Activated CD4-positive, alpha-beta T cell treated with anti-CD3 and anti-CD28 coated beads, Interleukin-2, amount 10 ng/mL, durations not matched to agents 24 days and 14 days (primary cell): ENCODE results near the gene MYCBPAP. TPM values are rescaled to one million over a fixed set of nuclear protein-coding genes. Genes with fewer than 3 reads are reported as not detected.
A peak's percentile ranks its signal among the peaks of the same experiment; 100 is the strongest.
"Not testable (repeated sequence)": the region's sequence is repeated elsewhere in the genome, so short reads cannot be mapped to it uniquely, and the experiment has no call there.

Source experiments
- DNase-seq: peaks from one replicate; pipeline ENCODE4 v3.0.0; 2022
- H3K27ac Mint-ChIP-seq: one replicate; pipeline ENCODE4 v1.8.0; 2022; ENCODE audit warnings: mild to moderate bottlenecking, mixed read lengths
- H3K27me3 Mint-ChIP-seq: one replicate; pipeline ENCODE4 v1.8.0; 2022; ENCODE audit warnings: mixed read lengths
- H3K36me3 Mint-ChIP-seq: one replicate; pipeline ENCODE4 v1.8.0; 2022; ENCODE audit warnings: low read depth, mild to moderate bottlenecking, mixed read lengths
- H3K4me1 Mint-ChIP-seq: one replicate; pipeline ENCODE4 v1.8.0; 2021; ENCODE audit warnings: mixed read lengths
- H3K4me3 Mint-ChIP-seq: one replicate; pipeline ENCODE4 v1.8.0; 2022; ENCODE audit warnings: mild to moderate bottlenecking, moderate library complexity, mixed read lengths
- H3K9me3 Mint-ChIP-seq: one replicate; pipeline ENCODE4 v1.8.0; 2021; ENCODE audit warnings: mixed read lengths
- intact Hi-C: fragments of 100-400 bp; cut with micrococcal nuclease; formaldehyde crosslinking; loops from one replicate; pipeline ENCODE4 v1.15.1; 2023
- total RNA-seq: library from RNA; stranded (reverse); gene quantifications from 2 replicates; pipeline ENCODE4 v1.2.3, GENCODE V29; 2022

Gene MYCBPAP
- total RNA-seq, 1 donor from 2014 or later, result 3.5 TPM

DNA sequence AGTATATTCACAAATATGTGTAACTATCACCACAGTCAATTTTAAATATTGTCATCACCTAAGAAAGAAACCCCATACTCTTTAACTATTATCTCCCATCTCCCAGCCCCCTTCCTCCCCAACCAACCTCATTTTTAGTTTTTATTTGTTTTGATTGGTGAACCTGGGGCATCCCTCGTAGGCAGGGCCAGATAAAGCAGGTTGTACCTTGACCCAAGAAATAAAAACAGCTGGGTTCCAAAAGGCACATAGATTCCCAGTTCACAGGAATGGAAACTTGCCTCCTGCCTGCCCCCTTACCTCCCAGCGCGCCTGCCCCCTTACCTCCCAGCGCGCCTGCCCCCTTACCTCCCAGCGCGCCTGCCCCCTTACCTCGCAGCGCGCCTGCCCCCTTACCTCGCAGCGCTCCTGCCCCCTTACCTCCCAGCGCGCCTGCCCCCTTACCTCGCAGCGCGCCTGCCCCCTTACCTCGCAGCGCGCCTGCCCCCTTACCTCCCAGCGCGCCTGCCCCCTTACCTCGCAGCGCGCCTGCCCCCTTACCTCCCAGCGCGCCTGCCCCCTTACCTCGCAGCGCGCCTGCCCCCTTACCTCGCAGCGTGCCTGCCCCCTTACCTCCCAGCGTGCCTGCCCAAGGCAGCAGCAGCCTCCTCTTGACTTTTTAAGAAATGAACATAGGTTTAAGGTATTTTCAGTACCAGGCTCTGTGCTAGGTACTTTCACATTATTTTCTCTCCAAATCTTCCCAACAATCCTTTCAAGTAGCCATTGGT, 32.3 kb upstream of the MYCBPAP start:
- not testable (repeated sequence) for H3K9me3 Mint-ChIP-seq, H3K4me3 Mint-ChIP-seq, H3K27ac Mint-ChIP-seq, DNase-seq, H3K27me3 Mint-ChIP-seq, H3K36me3 Mint-ChIP-seq
- peaks cover 13% of the 10 kb centered on the region for H3K4me1 Mint-ChIP-seq
- intact Hi-C loops, result loop anchor here (5.0 kb wide), 1 partner anchor 231 kb away; the partner anchor contains the start of gene ANKRD40

DNA sequence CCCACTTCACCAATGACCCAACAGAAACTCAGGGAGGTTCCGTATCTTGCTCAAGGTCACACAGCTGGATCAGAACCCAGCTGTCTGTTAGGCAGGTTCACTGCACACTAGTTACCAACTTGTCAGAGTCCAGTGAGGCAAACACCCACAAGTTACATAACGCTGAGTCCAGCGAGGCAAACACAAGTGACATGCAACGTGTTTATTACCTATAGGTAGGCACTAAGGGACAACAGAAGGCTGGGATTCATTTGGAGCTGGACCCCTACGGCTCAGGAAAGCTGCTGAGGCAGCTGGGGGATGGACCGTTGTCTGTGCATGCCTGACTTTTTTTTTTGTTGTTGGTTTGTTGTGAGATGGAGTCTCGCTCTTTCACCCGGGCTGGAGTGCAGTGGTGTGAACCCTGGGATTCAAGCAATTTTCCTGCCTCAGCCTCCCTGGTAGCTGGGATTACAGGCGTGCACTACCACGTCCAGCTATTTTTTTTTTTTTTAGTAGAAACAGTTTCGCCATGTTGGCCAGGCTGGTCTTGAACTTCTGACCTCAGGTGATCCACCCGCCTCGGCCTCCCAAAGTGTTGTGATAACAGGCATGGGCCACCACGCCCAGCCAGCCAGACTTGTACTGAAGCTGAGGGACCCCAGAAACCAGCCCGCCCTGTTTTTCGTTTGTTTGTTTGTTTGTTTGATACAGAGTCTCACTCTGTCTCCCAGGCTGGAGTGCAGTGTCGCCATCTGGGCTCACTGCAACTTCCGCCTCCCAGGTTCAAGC, 31.5 kb upstream of the MYCBPAP start:
- DNase-seq, result no peak
- H3K27me3 Mint-ChIP-seq, result peaks cover 4% of the 10 kb centered on the region
- H3K9me3 Mint-ChIP-seq, result no peaks in the 10 kb centered on the region
- no peak overlapping the region for H3K4me3 Mint-ChIP-seq
- intact Hi-C loops, result loop anchor here (5.0 kb wide), 1 partner anchor 231 kb away; the partner anchor contains the start of gene ANKRD40
- no peak overlapping the region for H3K27ac Mint-ChIP-seq
- H3K36me3 Mint-ChIP-seq, result peaks cover 4% of the 10 kb centered on the region
- H3K4me1 Mint-ChIP-seq, result peaks cover 13% of the 10 kb centered on the region

DNA sequence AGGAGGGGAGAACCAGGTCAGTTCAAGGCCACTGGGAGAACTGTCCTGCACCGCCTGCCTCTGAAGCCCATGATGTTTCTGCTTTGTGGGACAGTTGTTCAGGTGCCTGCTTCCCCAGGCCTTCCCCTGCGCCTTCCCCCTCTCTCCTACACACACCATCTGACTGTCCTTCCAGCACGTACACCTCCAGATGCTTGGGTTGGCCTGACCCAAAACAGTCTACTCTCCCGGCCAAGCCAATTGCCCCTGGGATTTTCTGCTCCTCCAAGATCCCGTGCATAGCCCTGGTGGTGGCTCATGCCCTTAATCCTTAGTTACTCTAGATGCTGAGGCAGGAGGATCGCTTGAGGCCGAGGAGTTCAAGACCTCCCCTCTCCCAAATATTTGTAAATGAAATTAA, 30.3 kb upstream of the MYCBPAP start:
- H3K9me3 Mint-ChIP-seq, result no peaks in the 10 kb centered on the region
- peaks cover 13% of the 10 kb centered on the region for H3K4me1 Mint-ChIP-seq
- intact Hi-C loops, result loop anchor here (2.0 to 5.0 kb wide), 3 partner anchors 31 to 229 kb away; partner anchors contain the start of genes ANKRD40, MYCBPAP and SPATA20
- peak overlapping the region; percentile 91 for H3K27ac Mint-ChIP-seq
- peaks cover 4% of the 10 kb centered on the region for H3K27me3 Mint-ChIP-seq
- peak overlapping the region; percentile 86 for H3K4me3 Mint-ChIP-seq
- DNase-seq, result no peak
- H3K36me3 Mint-ChIP-seq, result peaks cover 11% of the 10 kb centered on the region

DNA sequence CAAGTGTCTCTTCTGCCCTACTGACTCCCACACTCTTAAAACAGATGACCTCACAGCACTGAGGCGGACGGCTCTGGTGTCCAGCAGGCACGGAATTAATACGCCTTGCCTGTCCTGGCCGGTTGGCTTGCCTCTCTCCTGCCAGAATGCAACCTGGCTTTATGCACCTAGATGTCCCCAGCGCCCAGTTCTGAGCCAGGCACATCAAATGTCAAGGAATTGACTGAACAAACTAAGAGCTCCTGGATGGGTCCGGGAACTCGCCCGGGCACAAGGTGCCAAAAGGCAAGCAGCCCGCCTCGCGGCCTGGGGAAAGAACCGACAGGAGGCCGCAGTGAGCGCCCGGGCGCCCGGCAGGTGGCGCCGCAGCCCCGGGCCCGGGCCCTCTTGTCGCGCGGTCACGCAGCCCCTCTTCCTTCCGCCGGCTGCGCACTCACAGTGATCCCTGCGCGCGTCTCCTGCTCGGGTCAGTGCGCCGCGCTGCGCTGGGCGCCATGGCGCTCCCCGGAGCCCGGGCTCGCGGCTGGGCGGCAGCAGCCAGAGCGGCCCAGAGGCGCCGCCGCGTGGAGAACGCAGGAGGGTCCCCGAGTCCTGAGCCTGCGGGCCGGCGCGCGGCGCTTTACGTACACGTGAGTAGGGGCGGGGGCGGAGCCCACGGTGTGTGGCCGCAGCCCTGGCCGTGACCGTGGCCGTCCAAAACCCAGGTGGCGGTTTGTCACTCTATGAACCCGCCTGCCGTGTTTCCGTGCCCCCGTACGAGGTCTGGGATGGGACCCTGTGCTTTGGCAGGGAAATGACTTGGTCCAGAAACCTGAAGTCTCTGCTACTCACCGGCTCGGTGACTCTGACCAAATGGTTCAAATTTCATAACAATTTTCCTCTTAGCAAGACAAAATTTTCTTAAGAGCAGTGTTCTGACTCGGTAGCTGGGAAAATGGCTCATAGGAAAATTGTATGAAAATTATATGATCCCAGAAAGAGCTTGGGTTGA, 29.6 kb upstream of the MYCBPAP start, which contains the start of gene RSAD1:
TSS of gene RSAD1 (plus strand) at position 470 of the 991 bp plus-strand sequence. CDS start at position 495, 25 bp downstream.
- Mint-ChIP-seq H3K27ac (peak within 1 kb of the TSS; percentile 91), H3K27me3 (peaks cover 4% of the 10 kb centered on the region), H3K4me1 (peaks cover 13% of the 10 kb centered on the region), H3K36me3 (peaks cover 13% of the 10 kb centered on the region), H3K9me3 (no peaks in the 10 kb centered on the region), H3K4me3 (peak within 1 kb of the TSS; percentile 86)
- intact Hi-C loops, result loop anchor here (1.0 to 5.0 kb wide), 4 partner anchors 30 to 229 kb away; partner anchors contain the start of genes ANKRD40, MYCBPAP and SPATA20
- DNase-seq, result peak; percentile 95

DNA sequence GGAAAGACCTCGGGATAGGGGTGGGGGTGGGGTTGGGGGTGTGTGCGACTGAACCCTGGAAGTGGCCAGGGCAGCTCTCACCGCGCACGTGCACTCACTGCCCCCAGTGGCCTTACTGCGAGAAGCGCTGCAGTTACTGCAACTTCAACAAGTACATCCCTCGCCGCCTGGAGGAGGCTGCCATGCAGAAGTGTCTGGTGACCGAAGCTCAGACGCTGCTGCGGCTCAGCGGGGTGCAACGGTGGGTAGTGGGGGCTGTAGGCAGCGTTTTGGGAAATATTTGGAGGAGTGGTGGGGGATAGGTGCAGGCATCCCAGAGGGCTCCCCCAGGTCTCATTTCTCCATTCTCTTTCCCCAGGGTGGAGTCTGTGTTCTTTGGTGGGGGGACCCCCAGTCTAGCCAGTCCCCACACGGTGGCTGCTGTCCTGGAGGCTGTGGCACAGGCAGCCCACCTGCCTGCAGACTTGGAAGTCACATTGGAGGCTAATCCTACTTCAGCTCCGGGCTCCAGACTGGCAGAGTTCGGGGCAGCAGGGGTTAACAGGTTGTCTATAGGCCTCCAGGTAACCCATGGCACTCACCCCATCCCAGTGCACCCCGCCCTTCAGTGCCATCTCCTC, 28.6 kb upstream of the MYCBPAP start:
- Mint-ChIP-seq H3K9me3 (no peaks in the 10 kb centered on the region), H3K27ac (peak overlapping the region; percentile 80), H3K27me3 (peaks cover 4% of the 10 kb centered on the region), H3K36me3 (peaks cover 18% of the 10 kb centered on the region), H3K4me3 (peak overlapping the region; percentile 81), H3K4me1 (peaks cover 13% of the 10 kb centered on the region)
- intact Hi-C loops, result loop anchor here (1.0 to 5.0 kb wide), 5 partner anchors 29 to 228 kb away; partner anchors contain the start of genes ANKRD40, MYCBPAP and SPATA20
- peak; percentile 86 for DNase-seq

DNA sequence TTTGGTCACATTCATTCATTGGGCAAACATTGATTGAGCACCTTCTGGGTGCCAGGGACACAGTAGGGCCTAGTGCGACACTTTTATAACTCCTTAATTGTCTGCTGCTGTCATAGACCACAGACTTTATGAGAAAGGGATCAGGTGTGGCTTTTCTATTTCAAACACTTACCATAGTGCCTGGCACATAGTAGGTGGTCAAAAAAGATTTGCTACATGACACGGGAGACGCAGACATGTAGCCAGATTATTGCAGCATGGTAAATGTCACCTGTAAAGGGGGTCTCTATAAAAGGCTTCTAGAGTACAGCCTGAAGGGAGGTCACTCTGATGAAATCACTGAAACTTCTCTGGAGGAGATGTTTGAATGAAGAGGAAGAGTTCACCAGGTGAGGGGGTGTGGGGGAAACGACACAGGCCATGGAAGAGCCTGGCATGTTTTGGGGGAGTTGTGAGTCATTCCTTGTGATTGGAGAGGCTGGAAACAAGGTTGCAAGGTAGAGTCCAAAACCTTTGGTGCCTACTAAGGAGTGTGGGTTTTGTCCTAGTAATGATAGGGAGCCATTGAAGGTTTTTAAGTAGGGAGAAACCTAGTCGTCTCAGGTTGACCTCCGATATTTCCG, 28.0 kb upstream of the MYCBPAP start:
- no peak for DNase-seq

DNA sequence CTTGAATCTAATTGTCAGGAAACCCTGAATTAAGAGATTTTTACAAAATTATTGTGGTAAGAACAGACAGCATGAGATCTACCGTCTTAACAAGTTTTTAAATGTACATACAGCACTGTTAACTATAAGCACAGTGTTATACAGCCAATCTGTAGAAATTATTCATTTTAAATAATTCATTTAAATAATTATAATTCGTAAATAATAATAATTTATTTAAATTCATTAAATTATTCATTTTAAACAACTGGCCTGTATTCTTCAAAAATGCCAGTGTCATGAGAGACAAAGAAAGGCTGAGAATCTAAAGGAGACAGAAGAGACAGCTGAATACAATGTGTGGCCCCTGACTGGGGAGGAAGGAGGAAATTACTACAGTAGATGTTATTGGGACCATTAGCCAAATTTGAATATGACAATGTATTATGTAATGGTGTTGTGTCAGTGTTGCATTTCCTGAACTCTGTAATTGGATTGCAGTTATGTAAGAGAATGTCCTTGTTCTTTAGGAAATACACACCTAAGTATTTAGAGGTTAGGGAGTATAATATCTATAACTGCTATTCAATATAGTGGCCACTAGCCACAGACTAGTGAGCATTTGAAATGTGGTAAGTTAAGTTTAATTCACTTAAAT, 27.3 kb upstream of the MYCBPAP start:
- H3K4me3 Mint-ChIP-seq, result no peak overlapping the region
- H3K27me3 Mint-ChIP-seq, result peaks cover 4% of the 10 kb centered on the region
- peaks cover 27% of the 10 kb centered on the region for H3K36me3 Mint-ChIP-seq
- no peak for DNase-seq
- peaks cover 13% of the 10 kb centered on the region for H3K4me1 Mint-ChIP-seq
- no peaks in the 10 kb centered on the region for H3K9me3 Mint-ChIP-seq
- no peak overlapping the region for H3K27ac Mint-ChIP-seq
- intact Hi-C loops, result loop anchor here (5.0 kb wide), 1 partner anchor 216 kb away; no protein-coding TSS in a partner anchor

More for the DNA sequence above, 28.0 kb upstream of the MYCBPAP start:
- Mint-ChIP-seq H3K36me3 (peaks cover 23% of the 10 kb centered on the region), H3K9me3 (no peaks in the 10 kb centered on the region), H3K27ac (no peak overlapping the region), H3K4me1 (peaks cover 13% of the 10 kb centered on the region), H3K27me3 (peaks cover 4% of the 10 kb centered on the region), H3K4me3 (peak overlapping the region; percentile 81)
- intact Hi-C loops, result loop anchor here (5.0 kb wide), 1 partner anchor 217 kb away; no protein-coding TSS in a partner anchor

DNA sequence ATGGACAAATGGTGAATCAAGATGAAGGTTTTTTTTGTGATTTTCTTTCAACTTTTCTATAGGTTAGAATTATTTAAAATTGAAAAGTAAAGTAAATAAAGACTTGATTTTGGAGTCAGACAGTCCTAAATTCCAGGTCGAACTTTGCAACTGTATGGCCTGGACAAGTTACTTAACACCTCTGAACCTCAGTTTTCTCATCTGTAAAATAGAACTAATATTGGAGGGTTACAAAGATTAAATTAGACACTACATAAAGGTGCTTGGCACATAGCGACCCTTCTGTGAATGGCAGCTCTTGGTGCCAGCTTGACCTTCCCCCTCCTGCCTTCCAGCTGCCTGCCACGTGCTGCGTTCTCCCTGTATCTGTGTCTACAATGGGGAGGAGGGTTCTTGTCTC, 26.6 kb upstream of the MYCBPAP start:
- Mint-ChIP-seq H3K9me3 (no peaks in the 10 kb centered on the region), H3K4me3 (no peak overlapping the region), H3K36me3 (peaks cover 27% of the 10 kb centered on the region), H3K27ac (no peak overlapping the region), H3K27me3 (no peaks in the 10 kb centered on the region), H3K4me1 (peaks cover 13% of the 10 kb centered on the region)
- intact Hi-C loops, result loop anchor here (2.0 to 5.0 kb wide), 2 partner anchors 149 to 216 kb away; no protein-coding TSS in a partner anchor
- no peak for DNase-seq

DNA sequence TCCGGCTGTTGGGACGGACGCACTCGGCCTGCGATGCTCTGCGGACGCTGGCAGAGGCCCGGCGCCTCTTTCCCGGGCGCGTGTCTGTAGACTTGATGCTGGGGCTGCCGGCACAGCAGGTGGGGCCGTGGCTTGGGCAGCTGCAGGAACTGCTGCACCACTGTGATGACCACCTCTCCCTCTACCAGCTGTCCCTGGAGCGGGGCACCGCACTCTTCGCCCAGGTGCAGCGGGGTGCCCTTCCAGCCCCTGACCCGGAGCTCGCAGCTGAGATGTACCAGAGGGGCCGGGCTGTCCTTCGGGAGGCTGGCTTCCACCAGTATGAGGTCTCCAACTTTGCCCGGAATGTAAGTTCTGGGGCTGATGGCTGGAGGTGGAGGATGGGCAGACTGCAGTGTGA, 26.1 kb upstream of the MYCBPAP start:
- intact Hi-C loops, result loop anchor here (2.0 to 5.0 kb wide), 2 partner anchors 149 to 215 kb away; no protein-coding TSS in a partner anchor
- Mint-ChIP-seq H3K27ac (no peak overlapping the region), H3K4me1 (peaks cover 13% of the 10 kb centered on the region), H3K9me3 (no peaks in the 10 kb centered on the region), H3K4me3 (no peak overlapping the region), H3K27me3 (no peaks in the 10 kb centered on the region), H3K36me3 (peaks cover 27% of the 10 kb centered on the region)
- DNase-seq, result no peak

DNA sequence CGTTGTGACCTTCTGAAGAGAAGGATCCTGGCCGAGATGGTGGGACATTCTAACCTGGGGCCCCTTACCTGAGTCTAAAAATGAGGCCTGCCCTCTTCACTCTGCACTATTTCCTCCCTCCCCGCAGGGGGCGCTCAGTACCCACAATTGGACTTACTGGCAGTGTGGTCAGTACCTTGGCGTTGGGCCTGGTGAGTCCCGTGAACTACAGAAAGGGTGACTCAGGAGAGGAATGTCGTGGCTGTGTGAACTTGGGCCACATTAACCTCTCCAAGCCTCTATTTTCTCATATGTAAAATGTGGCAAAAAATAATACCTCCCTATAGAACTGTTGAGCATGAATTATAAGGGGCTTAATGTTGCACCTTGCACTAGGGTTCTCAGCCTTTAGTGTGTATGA, 25.7 kb upstream of the MYCBPAP start:
- Mint-ChIP-seq H3K27ac (peak overlapping the region; percentile 15), H3K4me3 (no peak overlapping the region), H3K36me3 (peaks cover 27% of the 10 kb centered on the region), H3K4me1 (peaks cover 13% of the 10 kb centered on the region), H3K9me3 (no peaks in the 10 kb centered on the region), H3K27me3 (no peaks in the 10 kb centered on the region)
- intact Hi-C loops, result loop anchor here (2.0 to 5.0 kb wide), 2 partner anchors 148 to 215 kb away; no protein-coding TSS in a partner anchor
- peak; percentile 93 for DNase-seq

DNA sequence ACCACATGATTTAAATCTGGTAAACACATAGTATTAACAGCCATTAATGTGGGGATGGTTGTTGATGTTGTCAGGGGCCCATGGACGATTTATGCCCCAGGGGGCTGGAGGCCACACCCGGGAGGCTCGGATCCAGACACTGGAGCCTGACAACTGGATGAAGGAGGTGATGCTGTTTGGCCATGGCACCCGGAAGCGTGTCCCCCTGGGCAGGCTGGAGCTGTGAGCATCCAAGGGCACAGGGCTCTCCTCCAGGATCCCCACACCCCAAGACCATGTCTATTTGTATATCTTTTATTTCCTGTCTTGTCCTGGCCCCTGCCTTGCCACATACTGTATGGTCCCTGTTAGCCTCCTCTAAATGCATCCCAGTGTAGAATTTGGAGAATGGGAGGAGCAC, 25.0 kb upstream of the MYCBPAP start:
- intact Hi-C loops, result loop anchor here (2.0 to 5.0 kb wide), 2 partner anchors 148 to 214 kb away; no protein-coding TSS in a partner anchor
- Mint-ChIP-seq H3K4me1 (peaks cover 9% of the 10 kb centered on the region), H3K4me3 (no peak overlapping the region), H3K27ac (no peak overlapping the region), H3K36me3 (peaks cover 27% of the 10 kb centered on the region), H3K9me3 (no peaks in the 10 kb centered on the region), H3K27me3 (no peaks in the 10 kb centered on the region)
- no peak for DNase-seq
